ENCODE measurements around the gene UGGT1. TPM values are rescaled to one million over a fixed set of nuclear protein-coding genes. Genes with fewer than 3 reads are reported as not detected.

The UGGT1 gene
- total and polyA plus RNA-seq, 9 of the 15 experiments (the other 6 are each of a cell fraction or from before 2014, with no cell fraction given), result 5.1 to 56.4 (median 37.9) TPM

- no peak for TF ChIP-seq GMEB1 (CRISPR knock-in tag; IDR thresholded peaks at IDR 0.05)
- TF ChIP-seq EGR1 (conservative IDR thresholded peaks at IDR 0.05), result peak; percentile 61
- TF ChIP-seq BDP1 (IDR thresholded peaks at IDR 0.05; ENCODE audit: insufficient read depth, insufficient read length), result no peak
- no peak for TF ChIP-seq ZNF3 (CRISPR knock-in tag; IDR thresholded peaks at IDR 0.05)
- TF ChIP-seq, protein P1, sequence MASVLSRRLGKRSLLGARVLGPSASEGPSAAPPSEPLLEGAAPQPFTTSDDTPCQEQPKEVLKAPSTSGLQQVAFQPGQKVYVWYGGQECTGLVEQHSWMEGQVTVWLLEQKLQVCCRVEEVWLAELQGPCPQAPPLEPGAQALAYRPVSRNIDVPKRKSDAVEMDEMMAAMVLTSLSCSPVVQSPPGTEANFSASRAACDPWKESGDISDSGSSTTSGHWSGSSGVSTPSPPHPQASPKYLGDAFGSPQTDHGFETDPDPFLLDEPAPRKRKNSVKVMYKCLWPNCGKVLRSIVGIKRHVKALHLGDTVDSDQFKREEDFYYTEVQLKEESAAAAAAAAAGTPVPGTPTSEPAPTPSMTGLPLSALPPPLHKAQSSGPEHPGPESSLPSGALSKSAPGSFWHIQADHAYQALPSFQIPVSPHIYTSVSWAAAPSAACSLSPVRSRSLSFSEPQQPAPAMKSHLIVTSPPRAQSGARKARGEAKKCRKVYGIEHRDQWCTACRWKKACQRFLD (CRISPR knock-in tag; IDR thresholded peaks at IDR 0.05), result peak; percentile 96
- TF ChIP-seq E2F5 (CRISPR knock-in tag; IDR thresholded peaks at IDR 0.05), result peak; percentile 92; the same call in 1 of the 2 replicates
- TF ChIP-seq, protein P2, sequence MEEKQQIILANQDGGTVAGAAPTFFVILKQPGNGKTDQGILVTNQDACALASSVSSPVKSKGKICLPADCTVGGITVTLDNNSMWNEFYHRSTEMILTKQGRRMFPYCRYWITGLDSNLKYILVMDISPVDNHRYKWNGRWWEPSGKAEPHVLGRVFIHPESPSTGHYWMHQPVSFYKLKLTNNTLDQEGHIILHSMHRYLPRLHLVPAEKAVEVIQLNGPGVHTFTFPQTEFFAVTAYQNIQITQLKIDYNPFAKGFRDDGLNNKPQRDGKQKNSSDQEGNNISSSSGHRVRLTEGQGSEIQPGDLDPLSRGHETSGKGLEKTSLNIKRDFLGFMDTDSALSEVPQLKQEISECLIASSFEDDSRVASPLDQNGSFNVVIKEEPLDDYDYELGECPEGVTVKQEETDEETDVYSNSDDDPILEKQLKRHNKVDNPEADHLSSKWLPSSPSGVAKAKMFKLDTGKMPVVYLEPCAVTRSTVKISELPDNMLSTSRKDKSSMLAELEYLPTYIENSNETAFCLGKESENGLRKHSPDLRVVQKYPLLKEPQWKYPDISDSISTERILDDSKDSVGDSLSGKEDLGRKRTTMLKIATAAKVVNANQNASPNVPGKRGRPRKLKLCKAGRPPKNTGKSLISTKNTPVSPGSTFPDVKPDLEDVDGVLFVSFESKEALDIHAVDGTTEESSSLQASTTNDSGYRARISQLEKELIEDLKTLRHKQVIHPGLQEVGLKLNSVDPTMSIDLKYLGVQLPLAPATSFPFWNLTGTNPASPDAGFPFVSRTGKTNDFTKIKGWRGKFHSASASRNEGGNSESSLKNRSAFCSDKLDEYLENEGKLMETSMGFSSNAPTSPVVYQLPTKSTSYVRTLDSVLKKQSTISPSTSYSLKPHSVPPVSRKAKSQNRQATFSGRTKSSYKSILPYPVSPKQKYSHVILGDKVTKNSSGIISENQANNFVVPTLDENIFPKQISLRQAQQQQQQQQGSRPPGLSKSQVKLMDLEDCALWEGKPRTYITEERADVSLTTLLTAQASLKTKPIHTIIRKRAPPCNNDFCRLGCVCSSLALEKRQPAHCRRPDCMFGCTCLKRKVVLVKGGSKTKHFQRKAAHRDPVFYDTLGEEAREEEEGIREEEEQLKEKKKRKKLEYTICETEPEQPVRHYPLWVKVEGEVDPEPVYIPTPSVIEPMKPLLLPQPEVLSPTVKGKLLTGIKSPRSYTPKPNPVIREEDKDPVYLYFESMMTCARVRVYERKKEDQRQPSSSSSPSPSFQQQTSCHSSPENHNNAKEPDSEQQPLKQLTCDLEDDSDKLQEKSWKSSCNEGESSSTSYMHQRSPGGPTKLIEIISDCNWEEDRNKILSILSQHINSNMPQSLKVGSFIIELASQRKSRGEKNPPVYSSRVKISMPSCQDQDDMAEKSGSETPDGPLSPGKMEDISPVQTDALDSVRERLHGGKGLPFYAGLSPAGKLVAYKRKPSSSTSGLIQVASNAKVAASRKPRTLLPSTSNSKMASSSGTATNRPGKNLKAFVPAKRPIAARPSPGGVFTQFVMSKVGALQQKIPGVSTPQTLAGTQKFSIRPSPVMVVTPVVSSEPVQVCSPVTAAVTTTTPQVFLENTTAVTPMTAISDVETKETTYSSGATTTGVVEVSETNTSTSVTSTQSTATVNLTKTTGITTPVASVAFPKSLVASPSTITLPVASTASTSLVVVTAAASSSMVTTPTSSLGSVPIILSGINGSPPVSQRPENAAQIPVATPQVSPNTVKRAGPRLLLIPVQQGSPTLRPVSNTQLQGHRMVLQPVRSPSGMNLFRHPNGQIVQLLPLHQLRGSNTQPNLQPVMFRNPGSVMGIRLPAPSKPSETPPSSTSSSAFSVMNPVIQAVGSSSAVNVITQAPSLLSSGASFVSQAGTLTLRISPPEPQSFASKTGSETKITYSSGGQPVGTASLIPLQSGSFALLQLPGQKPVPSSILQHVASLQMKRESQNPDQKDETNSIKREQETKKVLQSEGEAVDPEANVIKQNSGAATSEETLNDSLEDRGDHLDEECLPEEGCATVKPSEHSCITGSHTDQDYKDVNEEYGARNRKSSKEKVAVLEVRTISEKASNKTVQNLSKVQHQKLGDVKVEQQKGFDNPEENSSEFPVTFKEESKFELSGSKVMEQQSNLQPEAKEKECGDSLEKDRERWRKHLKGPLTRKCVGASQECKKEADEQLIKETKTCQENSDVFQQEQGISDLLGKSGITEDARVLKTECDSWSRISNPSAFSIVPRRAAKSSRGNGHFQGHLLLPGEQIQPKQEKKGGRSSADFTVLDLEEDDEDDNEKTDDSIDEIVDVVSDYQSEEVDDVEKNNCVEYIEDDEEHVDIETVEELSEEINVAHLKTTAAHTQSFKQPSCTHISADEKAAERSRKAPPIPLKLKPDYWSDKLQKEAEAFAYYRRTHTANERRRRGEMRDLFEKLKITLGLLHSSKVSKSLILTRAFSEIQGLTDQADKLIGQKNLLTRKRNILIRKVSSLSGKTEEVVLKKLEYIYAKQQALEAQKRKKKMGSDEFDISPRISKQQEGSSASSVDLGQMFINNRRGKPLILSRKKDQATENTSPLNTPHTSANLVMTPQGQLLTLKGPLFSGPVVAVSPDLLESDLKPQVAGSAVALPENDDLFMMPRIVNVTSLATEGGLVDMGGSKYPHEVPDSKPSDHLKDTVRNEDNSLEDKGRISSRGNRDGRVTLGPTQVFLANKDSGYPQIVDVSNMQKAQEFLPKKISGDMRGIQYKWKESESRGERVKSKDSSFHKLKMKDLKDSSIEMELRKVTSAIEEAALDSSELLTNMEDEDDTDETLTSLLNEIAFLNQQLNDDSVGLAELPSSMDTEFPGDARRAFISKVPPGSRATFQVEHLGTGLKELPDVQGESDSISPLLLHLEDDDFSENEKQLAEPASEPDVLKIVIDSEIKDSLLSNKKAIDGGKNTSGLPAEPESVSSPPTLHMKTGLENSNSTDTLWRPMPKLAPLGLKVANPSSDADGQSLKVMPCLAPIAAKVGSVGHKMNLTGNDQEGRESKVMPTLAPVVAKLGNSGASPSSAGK (IDR thresholded peaks at IDR 0.05), result 0 out of 2 replicates have a peak, but pooled peaks have one; percentile 19
- peak in 1 of 2 experiments; percentile 12; a peak in 1 of 4 replicates for TF ChIP-seq TRIM24 (IDR thresholded peaks at IDR 0.05)
- TF ChIP-seq, protein P3, sequence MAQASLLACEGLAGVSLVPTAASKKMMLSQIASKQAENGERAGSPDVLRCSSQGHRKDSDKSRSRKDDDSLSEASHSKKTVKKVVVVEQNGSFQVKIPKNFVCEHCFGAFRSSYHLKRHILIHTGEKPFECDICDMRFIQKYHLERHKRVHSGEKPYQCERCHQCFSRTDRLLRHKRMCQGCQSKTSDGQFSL (CRISPR knock-in tag; IDR thresholded peaks at IDR 0.05), result peak; percentile 58; the same call in 1 of the 2 replicates
- TF ChIP-seq, protein P3 (tag; IDR thresholded peaks at IDR 0.05), result no peak
These were observed at the start of gene UGGT1 (continued) for GRCh38 chr2:128090945-128091725.
